Stimulated activated CD4-positive, alpha-beta T cell treated with anti-CD3 and anti-CD28 coated beads, Interleukin-4, amount 100 ng/mL, for 48 hours (primary cell): ENCODE data around the gene PLXDC2.
"Not testable (repeated sequence)": the region's sequence is repeated elsewhere in the genome, so short reads cannot be mapped to it uniquely, and the experiment has no call there.

ENCODE experiments used
- DNase-seq, 2 donors: peaks; one replicate each; pipeline ENCODE4 v3.0.0-alpha.2; 2020; ENCODE audit warnings: low read depth in 2 of 2

PLXDC2 gene

DNA sequence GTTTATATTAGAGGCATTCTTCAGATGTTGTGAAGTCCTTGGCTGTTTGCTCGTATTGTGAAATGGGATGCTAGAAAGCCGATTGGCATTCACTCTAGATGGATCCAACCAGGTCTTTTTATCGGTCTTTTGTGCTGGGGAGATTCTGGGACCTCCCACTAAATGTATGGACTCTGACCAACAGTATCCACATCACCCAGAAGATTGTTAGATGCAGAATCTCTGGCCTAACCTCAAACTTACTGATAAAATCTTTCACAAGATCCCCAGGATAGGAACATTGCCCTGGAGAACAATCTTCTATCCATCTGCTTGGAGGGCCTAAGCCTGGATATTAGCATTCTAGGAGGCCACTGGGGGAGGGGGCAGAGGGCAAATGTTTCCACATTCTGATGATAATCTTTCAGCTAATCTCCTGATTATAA is 160.9 kb downstream of the PLXDC2 start:
- no peak for DNase-seq

DNA sequence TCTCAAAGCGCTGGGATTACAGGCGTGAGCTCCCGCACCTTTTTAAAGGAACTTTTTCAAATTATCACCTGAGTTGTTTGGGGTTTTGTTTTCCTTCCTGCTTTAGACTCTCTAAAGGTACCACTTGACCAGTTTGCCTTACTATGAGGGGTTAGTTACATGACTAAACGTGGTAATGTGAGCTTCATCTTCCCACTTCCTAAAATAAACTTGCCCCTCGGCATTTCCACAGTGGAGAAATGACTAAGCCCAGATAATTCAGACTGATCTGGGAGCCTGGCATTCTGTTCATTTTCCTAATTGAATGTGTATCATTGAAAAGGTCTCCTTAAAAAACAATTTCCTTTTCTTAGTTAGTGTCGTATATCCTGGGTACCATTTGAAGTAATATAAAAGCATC is 163.4 kb downstream of the PLXDC2 start:
- DNase-seq = no peak

DNA sequence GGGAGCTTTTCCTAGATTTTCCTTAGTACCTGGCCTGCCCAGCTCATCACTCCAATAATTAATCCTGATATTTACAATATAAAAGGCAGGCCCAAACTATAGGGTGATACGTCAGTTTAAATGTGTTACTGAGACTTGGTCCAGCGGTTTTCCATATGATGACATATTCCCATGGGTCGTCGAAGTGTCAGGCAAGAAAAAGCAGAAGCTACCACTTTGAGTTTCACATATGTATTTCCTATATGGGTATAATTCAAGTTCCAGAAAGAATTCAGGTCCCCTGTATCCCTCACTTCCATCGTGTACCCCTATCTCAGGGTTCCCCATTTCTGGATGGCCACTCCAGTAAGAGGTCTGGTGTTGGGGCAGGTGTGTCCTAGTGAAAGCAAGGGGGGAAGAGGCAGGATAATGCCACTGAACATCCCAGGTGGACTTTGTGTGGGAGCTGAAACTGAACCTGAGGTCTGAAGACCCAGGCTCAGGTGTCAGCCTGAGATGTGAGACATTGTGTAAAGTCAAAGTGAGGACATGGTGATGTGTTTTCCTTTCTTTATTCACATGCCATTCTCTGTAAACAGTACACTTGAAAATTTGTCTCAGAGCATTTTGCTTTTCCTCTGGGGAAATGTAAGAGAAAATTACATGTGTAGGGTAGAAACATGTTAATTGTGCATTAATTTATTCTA is 167.8 kb downstream of the PLXDC2 start:
- DNase-seq = no peak

DNA sequence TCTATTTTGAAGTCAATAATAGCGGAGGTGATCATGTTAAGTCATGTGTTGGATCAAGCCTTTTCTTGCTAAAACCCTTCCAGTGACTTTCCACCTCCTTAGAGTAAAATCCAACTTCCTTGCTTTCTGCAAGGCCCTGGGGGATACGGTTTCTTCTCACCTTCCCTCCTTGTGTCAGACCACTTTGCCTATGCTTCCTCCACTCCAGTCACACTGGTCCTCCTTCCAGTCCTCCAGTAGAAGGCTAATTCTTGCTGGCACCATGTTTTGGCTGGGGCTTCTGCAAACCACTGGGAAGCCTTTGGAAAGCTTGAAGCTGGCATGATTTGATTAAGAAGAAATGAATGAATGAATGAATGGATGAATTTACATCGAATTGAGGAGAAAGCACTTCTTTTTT is 169.5 kb downstream of the PLXDC2 start:
- no peak for DNase-seq

DNA sequence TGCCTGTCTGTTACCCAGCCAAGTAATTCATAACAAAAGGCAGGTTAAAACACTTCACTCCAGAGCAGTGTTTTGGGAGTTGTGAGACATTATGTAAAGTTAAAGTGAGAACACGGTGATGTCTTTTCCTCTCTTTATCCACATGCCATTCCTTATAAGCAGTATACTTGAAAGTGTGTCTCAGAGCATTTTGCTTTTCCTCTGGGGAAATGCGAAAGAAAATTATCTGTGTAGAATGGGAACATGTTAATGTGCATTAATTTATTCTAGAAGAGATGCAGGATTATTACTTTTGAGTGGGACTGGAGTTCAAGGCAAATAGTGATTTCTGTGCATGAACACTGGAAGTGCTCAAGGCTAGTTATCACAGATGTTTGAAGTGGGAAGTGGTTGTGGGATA is 170.4 kb downstream of the PLXDC2 start:
- no peak for DNase-seq

DNA sequence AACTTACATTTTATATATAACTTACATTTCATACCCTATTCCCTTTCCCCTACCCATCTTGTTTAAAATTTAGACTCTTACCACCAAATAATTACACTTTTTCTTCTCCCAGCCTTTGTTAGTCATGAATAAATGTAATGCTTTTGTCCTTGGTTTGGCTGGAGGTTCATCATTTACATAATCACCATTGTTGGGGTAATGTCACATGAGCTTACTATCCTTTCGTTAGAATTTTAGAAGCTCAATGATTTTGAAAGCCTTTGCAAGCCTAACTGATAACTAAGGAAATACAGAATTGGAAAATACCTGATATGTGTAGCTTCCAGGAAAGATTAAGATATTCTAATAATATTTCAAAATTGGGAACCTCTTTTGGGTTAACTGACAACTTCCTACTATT is 171.7 kb downstream of the PLXDC2 start:
- DNase-seq = no peak

DNA sequence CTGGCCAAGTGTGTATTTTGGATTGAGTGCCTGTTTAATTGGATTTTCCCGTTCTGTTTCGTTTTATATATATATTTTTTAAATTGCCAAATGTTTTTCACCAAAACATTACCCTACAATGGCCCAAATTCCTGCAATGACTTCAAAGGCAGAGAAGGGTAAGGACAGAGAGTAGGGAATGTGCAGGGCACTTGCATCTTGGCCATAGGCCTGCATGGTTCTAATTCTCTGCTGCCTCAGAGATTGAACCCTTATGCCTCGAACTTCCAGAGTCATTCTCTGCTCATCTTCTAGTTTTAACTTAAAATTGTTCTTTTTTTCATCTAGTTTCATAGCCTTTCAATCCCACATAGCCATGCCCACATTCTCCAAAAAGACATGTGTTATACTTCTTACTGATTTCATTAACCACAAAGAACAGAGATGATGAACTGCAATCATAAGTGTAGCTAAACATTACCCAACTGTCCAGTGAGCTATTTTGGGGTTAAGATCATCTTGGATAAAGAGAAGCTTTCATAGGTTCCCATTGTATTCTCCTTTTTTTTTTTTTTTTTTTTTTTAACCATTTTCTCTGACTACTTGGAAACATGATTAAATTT is 177.6 kb downstream of the PLXDC2 start:
- no peak for DNase-seq

DNA sequence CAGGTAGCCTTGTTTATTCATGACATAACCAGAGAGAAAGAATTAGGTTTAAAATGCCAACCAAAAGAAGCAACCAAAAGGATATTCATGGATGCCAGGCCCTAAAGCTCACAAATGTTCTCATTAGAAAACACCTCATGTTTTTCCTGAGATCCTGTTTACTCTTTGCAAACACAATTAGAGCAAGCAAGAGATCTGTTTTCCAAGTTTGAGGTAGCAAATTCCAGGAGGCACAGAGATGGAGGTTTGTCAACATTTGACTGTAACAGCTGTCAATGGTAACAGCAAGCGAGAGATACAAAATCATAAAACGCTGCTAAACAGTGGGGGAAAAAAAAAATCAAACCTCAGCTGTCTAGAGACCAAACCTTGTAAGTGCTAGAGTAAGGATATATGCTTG is 182.2 kb downstream of the PLXDC2 start:
- no peak for DNase-seq

DNA sequence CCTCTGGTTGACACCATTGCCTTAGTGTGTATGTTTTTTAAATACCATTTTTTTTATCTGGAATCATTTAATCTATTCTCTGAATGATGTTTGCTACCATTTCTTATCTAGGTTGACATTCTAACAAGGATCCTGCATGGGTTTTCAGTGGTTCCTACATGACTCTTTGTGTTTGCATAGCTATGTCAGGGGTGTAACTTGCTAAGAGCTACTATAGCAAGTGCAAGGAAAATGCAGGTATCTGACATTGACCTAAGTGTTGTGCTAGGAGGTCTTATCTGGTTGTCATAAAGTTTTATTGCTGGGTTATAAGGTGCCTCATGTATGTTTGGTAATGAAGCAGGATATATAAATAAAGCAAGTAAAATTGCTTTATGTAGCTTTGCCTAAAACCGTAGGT is 183.2 kb downstream of the PLXDC2 start:
- DNase-seq = no peak

DNA sequence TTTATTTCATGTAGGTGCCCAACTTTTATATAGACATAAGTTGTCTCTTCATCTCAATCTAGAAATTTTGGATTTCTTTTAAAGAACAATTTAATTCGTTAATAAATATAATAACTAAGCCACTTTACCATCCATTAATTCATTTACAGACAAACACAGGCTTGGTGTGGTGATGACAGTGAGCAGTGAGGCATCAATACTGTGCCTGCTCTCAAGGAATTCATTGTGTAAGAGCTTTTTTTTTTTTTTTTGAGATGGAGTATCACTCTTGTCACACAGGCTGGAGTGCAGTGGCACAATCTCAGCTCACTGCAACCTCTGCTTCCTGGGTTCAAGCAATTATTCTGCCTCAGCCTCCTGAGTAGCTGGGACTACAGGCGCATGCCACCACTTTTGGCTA is 185.8 kb downstream of the PLXDC2 start:
- not testable (repeated sequence) for DNase-seq

DNA sequence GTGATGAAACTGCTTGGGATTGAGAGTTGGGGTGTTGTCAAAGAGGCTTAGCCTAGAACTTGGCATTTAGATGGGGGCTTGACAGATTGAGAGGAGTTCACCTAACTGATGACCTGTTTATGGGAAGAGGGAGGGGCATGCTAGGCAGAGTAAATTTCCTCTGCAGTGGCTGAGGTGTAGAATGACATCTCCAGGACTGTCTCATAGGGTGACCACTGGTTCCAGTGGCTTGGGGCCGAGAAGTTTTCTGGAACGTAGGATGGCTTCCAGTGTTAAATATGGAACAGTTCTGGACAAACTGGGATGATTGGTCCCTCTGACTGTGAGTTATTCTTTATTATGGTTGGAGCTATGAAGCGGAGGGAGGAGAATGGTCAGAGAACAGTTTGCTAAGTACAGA is 186.4 kb downstream of the PLXDC2 start:
- DNase-seq = no peak

DNA sequence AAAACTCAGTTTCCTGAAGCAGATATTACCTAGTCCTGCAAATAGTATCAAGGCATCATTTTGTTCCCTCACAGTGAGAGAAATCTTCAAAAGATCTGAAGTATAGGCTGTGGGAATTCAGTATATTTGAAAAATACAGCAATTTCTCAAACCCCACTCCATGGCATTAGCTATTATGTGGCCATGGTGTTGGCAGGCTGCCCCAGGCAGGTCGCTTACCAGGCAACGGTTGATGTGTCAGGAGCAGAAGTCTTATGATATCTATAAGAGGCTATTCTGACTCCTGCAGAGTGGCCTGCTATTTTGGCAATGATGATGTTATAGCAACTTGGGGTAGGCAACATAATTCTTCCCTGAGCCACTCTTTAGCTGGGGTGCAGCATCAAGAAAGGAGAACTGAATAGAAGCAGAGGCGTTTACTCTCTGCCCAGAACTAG is 187.9 kb downstream of the PLXDC2 start:
- DNase-seq = no peak

DNA sequence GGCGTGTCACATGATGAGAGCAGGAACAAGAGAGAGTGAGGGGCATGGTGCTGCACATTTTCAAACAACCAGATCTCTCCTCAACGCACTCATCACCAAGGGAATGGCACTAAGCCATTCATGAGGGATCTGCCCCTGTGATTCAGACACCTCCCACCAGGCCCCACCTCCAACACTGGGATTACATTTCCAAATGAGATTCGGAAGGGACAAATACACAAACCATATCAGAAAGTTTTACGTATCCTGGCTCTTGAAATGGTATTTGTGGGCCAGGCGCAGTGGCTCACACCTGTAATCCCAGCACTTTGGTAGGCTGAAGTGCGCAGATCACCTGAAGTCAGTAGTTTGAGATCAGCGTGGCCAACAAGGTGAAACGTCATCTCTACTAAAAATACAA is 189.4 kb downstream of the PLXDC2 start:
- no peak for DNase-seq

DNA sequence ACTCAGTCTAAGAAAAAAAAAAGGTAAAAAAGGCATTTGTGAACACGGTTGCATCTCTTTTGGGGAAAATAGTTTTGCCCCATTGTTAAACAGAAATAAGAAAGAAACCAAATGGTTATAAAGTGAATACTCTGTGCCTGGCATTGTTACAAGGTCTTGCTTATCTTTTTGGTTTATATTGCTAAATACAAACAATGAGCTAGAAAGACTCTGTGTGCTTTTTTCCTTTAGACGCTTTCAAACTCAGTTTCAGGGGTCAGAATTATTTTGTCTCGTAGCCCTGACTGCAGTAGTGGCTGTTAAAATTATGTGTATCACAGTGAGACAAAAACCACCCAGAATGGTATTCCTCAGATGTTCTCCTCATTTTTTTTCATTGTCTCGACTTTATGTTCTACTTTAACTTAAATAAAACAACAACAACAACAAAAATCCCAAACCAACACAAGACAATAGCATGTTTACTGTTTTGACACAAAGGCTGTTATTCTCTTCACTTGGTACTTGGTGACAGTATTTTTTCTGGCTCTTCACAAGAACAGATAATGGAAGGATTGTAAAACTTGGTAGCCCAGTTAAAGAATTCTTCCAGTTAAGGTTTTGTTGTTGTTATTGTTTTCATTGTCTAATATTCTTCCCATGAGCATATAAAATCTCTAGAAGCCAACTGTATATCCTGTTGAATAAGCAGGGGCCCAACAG is 190.1 kb downstream of the PLXDC2 start:
- DNase-seq = no peak

DNA sequence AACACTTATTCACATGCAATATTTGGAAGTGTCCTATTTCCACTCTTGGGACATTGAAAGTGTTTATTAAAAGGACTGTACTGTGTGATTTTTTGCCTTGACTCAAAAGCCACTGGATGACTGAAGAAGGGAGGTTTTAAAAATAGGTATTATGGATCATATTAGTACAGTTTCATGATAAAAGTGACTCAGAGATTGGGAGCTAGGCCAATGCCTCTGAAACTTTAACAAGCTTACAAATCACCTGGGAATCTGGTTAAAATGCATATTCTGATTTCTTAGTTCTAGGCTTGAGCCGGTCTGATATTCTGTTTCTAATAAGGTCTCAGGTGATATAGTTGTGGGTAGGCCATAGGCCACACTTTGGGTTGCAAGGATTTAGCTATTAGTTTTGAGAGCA is 191.2 kb downstream of the PLXDC2 start:
- no peak for DNase-seq

DNA sequence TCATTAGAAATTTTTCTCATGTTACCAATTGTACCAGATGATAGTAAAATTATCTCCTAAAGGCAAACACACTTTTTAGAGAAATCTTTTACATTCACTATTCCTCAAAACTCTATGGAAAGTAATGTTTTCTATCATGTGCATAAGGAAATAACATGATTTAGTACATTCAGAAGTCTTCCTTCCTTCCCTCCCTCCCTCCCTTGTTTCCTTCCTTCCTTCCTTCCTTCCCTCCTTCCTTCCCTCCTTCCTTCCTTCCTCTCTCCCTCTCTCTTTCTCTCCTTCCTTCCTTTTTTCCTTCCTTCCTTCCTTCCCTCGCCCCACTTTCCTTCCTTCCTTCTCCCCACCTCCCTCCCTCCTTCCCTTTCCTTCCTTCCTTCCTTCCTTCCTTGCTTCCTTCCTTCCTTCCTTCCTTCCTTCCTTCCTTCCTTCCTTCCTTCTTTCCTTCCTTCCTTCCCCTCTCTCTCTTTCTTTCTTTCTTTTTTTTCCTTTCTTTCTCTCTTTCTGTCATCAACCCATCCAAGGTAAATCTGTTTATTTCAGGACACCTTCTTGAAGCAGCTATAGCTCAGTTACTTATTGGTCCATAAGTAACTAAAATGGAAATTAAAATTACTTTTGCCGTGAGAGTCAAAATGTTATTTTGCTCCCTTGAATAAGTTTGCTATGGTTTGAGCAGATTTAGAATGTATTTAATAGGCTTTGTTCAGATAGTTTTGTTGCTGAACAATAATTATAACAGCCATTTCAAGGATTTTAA is 197.9 kb downstream of the PLXDC2 start:
- no peak for DNase-seq

DNA sequence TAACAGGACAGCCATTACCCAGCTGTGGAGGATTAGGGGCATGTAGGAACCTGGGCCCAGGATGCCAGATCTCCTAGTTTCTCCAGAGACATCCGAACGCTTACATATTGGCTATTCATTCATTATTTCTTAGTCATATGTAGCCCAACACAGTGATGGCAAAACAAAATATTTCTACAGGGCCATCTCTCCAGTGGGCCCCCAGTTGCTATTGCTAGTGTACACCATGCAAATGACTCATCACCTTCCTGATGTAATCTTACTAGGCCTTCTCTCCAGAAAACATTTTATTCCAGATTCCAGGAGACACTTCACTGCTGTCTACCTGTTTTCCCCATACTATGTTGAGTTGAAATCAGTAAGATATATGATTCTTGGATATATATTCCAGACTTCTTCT is 201.7 kb downstream of the PLXDC2 start:
- no peak for DNase-seq

DNA sequence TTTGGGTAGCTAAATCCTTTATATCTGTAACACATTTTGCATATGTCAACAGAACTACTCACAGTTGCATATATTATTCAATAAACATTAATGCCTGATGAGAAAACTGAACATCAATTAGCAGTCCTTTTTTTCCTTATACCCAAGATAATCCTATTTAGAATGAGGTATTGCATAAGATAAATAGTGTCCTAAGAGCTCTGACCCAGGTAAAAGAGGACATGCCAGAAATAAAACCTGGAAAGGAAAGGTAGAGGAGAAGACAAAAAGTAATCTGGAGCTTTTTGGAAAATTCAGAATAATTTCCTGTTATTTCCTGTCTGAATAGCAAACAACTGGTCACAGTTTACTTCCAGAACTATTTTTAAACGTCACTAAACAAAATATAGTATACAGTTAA is 204.4 kb downstream of the PLXDC2 start:
- no peak for DNase-seq

DNA sequence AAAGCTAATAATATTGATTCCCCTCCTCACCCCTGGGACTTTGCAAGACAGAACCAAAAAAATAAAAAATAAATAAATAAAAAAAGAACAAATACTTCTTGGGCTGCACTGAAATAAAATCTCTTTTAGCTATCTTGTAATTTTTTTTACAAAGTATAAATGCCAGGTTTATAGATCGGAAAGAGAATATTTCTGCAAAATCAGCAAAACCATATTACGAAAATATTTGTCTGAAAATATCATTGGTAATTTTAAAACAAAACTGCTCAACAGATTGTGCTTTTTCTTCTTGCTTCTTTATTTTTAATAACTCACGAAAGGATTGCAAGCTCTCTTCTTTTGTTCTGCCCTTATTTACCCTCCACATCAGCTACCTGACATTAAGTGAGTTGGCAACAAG is 213.3 kb downstream of the PLXDC2 start:
- DNase-seq = no peak

DNA sequence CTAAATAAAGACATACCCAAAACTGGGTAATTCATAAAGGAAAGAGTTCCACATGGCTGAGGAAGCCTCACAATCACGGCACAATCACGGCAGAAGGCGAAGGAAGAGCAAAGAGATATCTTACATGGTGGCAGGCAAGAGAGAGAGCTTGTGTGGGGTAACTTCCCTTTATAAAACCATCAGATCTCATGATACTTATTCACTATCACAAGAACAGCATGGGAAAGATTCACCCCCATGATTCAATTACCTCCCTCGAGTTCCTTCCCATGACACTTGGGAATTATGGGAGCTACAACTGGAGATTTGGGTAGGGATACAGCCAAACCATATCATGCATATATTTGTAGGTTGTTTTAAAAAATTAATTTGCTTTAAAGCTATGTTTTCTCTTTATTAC is 217.2 kb downstream of the PLXDC2 start:
- no peak for DNase-seq

DNA sequence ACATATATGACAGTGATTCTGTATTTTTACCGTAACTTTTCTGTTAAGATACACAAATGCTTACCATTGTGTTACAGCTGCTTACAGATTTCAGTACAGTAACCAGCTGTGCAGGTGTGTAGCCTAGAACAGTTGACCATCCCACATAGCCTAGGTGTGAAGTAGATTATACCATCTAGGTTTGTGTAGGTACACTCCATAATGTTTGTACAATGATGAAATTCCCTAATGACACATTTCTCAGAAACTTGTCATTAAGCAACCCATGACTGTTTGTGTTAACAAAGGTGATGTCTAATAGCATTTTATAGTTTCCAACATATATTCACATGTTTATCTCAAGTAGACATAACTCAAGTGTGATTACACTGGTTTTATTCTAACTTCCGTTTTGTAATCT is 218.5 kb downstream of the PLXDC2 start:
- no peak for DNase-seq

DNA sequence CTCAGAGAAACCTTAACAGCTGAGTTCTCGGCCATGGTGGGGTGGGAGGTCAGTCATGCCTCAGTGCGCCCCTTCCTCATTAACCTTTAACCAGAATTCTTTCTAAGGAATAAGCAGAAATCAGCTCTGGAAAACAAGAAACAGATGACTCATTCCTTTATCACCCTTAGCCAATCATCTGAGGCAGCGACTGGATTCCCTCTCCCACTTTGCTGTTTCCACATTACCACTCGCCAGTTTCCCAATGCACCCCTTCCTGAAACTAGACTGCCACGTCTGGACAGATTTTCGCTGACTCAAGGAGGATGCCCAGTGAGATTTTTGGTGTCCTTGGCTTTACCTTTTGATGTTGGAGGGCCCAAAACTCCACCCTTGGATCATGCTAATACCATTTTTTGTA is 223.8 kb downstream of the PLXDC2 start:
- no peak for DNase-seq

DNA sequence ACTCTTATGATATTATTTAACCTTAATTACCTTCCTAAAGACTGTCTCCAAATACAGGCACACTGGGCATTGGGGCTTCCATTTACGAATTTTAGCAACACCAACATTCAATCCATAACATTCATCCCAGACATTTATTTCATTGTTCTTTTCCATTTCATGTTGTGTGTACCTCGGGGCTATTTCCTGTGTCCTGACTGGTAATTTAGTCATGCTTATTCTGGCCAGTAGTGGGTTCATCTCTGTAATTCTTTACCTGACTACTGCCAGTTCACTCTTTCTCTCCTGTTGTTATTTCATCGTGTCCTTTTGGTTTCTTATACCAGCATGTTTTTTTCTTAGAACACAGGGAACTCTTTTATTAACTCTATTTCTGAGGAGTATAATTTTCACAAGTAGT is 225.7 kb downstream of the PLXDC2 start:
- no peak for DNase-seq
